Mucosa of descending colon (tissue), 3 donors: ENCODE measurements around the gene SEC14L3. TPM values are rescaled to one million over a fixed set of nuclear protein-coding genes. Genes with fewer than 3 reads are reported as not detected.
A peak's percentile ranks its signal among the peaks of the same experiment; 100 is the strongest.

Experiments used
- ATAC-seq: fragments of 200-7000 bp; cut with Tn5 transposase; one replicate; pipeline ENCODE4 v1.9.1; 2020; ENCODE audit warnings: mild to moderate bottlenecking, moderate library complexity
- DNase-seq, 3 donors: peaks; one replicate each; pipeline ENCODE4 v3.0.0-alpha.2; 2020
- H3K36me3 ChIP-seq: fragments of 200-600 bp; one replicate; pipeline ENCODE4 v1.8.0; 2021; ENCODE audit warnings: low read depth, mild to moderate bottlenecking
- H3K4me1 ChIP-seq: fragments of 200-600 bp; one replicate; pipeline ENCODE4 v1.8.0; 2021; ENCODE audit warnings: low read depth, mild to moderate bottlenecking
- H3K4me3 ChIP-seq: fragments of 200-600 bp; one replicate; pipeline ENCODE4 v1.8.0; 2021; ENCODE audit warnings: mild to moderate bottlenecking
- H3K9me3 ChIP-seq: fragments of 200-600 bp; one replicate; pipeline ENCODE4 v1.8.0; 2021; ENCODE audit warnings: mild to moderate bottlenecking
- CTCF ChIP-seq: fragments of 200-600 bp; IDR thresholded peaks from one replicate; pipeline ENCODE4 v1.8.0; 2022; ENCODE audit warnings: antibody characterized with exemption, mild to moderate bottlenecking
- intact Hi-C, 2 donors: fragments of 100-400 bp; cut with DNase I in 1 of 2; cut with micrococcal nuclease in 1 of 2; formaldehyde crosslinking; loops; one replicate each; pipeline versions ENCODE4 v1.11.0 to v1.11.1; 2022; cut with DNase I, micrococcal nuclease
- total RNA-seq, 3 donors: library from RNA; stranded (reverse); fragmentation: NEBNext Ultra II Directional in 2 of 3; extraction: Animal tissue kit (Norgen Biotek cat#: 25700) in 2 of 3; gene quantifications; one replicate each; pipeline versions ENCODE4 v1.2.1 to v1.2.4, GENCODE V29; 2021 to 2023
- donor health status: DM: no; HTN: no; CAD: no; lungs with moderate emphysema.
- donor health status: DM: no; HTN: no; CAD: no.
- donor health status: DM: no; HTN: yes; CAD: no.

The SEC14L3 gene
- total RNA-seq, 3 donors from 2014 or later, result not detected

GRCh38 chr22:30432096-30432495 lies 39.7 kb downstream of the SEC14L3 start:
- DNase-seq (no peak), ATAC-seq (no peak)
- H3K9me3 ChIP-seq, result no peaks in the 10 kb centered on the region
- no peaks in the 10 kb centered on the region for H3K36me3 ChIP-seq
- no peaks in the 10 kb centered on the region for H3K4me1 ChIP-seq
- no peak overlapping the region for H3K4me3 ChIP-seq
- intact Hi-C loops, result no loop called here
- no peak for TF ChIP-seq CTCF

GRCh38 chr22:30430933-30431332 lies 40.9 kb downstream of the SEC14L3 start:
- no peak for ATAC-seq
- H3K9me3 ChIP-seq, result no peaks in the 10 kb centered on the region
- H3K4me3 ChIP-seq, result no peak overlapping the region
- TF ChIP-seq CTCF, result no peak
- intact Hi-C loops, result no loop called here
- H3K4me1 ChIP-seq, result peaks cover 3% of the 10 kb centered on the region
- H3K36me3 ChIP-seq, result no peaks in the 10 kb centered on the region
- no peak for DNase-seq

GRCh38 chr22:30429887-30430286 lies 41.9 kb downstream of the SEC14L3 start:
- ATAC-seq (no peak), DNase-seq (no peak)
- H3K9me3 ChIP-seq, result no peaks in the 10 kb centered on the region
- TF ChIP-seq CTCF, result no peak
- peaks cover 9% of the 10 kb centered on the region for H3K4me1 ChIP-seq
- no peak overlapping the region for H3K4me3 ChIP-seq
- H3K36me3 ChIP-seq, result no peaks in the 10 kb centered on the region
- intact Hi-C loops, result no loop called here

- no peak for TF ChIP-seq CTCF
- Histone ChIP-seq H3K4me3 (no peak overlapping the region), H3K36me3 (no peaks in the 10 kb centered on the region), H3K4me1 (peaks cover 21% of the 10 kb centered on the region), H3K9me3 (no peaks in the 10 kb centered on the region)
- intact Hi-C loops, result no loop called here
- no peak for DNase-seq
- no peak for ATAC-seq
Measured at GRCh38 chr22:30427871-30428270, 43.9 kb downstream of the SEC14L3 start.

- intact Hi-C loops, result no loop called here
Measured at GRCh38 chr22:30426388-30427353, 45.1 kb downstream of the SEC14L3 start.

More at GRCh38 chr22:30426388-30427353, 45.1 kb downstream of the SEC14L3 start:
- ATAC-seq (peak; percentile 55), DNase-seq (peak; percentile 91 to 97 (median 93))
- H3K36me3 ChIP-seq, result no peaks in the 10 kb centered on the region
- H3K9me3 ChIP-seq, result no peaks in the 10 kb centered on the region
- H3K4me1 ChIP-seq, result peaks cover 33% of the 10 kb centered on the region
- TF ChIP-seq CTCF, result peak; percentile 76
- no peak overlapping the region for H3K4me3 ChIP-seq
